Central memory CD4-positive, alpha-beta T cell (primary cell): ENCODE data around the gene ZNF835.
"Not testable (repeated sequence)": the region's sequence is repeated elsewhere in the genome, so short reads cannot be mapped to it uniquely, and the experiment has no call there.

Experiments
- DNase-seq: peaks from one replicate; pipeline ENCODE4 v3.0.0; 2022
- total RNA-seq, 3 experiments: gene quantifications; one replicate each; lab custom pipeline; 2026; lab: John Stamatoyannopoulos, UW

The ZNF835 gene
- 0.58 to 6.3 (median 2.1) reads per million in 3 experiments for total RNA-seq

DNA sequence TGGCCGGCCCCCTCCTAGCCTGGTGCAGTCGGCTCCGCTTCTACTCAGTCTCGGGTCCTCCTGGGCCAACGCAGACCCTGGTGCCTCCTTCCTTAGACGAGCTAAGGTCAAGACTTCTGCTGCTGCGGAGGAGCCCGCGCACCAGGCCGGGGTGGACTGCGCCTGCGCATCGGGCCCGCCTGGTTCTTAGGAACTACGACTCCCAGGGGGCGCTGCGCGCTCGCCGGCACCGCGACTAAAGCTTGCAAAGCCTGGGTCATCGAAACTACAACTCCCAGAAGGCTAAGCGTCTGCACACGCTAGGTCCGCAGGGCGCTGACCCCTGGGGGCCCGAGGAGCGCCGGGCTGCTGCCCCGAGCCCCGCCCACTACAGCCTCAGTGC lies at the start of gene ZNF835:
Gene ZNF835 (minus strand): TSS at position 145 of the 382 bp plus-strand sequence. CDS start 6,559 bp downstream, outside the sequence.
- DNase-seq, result peak; percentile 76

DNA sequence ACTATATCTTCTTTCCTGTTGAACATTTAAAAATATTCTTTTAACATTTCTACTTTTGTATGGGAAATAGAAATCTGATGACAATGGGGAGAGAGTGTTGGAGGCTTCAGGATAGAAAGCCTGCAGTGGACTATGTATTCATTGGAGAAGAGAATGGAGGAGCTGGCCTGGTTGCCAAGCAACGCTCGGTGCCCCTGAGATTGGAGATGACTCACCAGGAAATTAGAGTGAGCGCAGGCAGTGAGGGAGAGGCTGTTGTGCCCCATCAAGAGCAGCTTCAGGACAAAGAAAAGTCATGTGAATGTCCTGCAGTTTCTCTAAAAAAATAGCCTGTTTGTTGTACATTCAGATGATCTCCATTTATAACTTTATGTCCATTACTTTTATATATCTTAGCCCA lies 48.7 kb upstream of the ZNF835 start:
- DNase-seq, result no peak

DNA sequence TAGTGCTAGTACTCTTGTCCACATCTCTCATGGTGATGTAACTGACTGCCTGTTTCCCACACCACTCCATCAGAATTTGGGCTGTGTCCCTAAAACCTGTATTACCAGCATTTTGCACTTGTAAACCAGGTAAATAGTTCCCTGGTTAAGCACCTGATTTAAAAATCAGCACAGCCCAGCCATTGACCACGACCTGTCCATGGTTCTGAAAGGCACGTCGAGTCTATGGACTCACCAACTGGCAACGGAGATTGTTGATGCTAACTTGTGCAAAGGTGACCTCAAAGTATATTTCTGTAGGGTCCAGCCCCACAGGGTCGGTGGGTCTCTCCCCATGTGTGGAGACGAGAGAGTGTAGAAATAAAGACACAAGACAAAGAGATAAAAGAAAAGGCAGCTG lies 46.7 kb upstream of the ZNF835 start:
- DNase-seq, result no peak

DNA sequence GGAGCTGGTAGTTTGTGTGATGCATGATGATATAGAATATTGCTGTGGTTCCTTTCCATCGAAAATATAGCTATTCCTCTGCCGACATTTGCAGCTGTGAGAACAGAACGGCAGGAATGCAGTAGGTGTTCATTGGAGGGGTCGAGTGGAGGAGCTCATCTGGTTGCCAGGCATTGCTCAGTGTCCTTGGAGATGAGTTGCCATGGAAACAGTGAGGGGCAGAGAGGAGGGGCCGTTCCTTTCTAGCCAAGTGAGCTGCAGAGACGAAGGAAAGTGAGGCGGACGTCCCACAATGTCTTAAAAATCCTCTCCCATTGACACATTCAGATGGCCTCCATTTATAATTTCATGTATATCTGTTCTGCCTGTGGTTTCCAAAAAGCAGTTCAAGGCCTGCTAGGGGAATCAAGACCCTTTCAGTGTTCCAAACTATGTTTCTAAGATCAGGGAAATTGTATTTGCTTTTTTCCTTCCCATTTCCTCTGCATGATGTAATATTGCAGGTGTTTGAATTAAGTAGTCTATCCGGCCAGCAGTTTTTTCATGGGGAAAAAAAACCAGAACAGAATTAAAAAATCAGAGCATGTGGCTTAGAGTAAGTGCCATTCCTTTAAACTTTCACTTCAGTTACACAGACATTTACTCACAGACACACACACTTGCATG lies 41.2 kb upstream of the ZNF835 start:
- no peak for DNase-seq

DNA sequence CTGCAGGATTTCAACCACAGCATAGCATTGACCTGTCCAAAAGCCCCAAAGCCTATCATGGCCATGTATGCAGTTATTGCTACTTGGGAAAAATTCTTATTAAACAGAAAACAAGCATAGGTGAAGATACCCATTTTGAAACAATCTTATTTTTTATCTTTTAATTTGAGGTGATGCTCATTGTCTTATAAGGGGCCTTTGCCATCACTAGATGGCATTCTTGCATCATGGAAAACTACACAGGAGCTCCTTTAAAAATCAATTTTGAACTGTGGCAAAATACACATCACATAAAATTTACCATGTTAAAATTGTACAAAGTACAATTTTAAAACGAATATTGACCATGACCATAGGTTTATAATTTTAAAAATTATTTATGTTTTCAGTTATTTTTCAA lies 38.9 kb upstream of the ZNF835 start:
- DNase-seq, result no peak

DNA sequence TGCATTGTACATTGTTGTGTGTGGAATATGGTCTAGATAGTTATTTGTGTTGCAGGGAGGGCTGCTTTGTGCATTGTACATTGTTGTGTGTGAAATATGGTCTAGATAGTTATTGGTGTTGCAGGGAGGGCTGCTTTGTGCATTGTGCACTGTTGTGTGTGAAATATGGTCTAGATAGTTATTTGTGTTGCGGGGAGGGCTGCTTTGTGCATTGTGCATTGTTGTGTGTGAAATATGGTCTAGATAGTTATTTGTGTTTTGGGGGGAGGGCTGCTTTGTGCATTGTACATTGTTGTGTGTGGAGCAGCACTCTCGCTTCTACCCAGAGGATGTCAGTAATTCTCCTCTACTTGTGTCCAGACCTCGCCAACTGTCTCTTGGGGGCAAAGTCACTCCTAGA lies 36.3 kb upstream of the ZNF835 start:
- no peak for DNase-seq

DNA sequence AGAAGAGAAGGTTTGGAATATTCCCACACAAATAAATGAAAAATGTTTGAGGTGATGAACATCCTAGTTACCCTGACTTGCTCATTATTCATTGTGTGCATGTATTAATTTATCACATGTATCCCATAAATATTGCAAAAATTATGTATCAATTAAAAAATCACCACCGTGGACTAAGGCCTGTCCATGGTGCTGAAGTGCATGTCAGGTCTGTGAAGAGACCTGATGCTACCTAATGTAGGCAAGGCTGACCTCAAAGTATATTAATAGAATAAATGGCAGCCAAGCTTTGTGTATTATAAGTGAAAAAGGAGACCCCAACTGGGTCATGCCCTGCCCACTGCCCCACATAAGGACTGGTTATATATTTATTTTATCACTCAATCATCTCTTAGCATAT lies 34.4 kb upstream of the ZNF835 start:
- DNase-seq, result no peak

DNA sequence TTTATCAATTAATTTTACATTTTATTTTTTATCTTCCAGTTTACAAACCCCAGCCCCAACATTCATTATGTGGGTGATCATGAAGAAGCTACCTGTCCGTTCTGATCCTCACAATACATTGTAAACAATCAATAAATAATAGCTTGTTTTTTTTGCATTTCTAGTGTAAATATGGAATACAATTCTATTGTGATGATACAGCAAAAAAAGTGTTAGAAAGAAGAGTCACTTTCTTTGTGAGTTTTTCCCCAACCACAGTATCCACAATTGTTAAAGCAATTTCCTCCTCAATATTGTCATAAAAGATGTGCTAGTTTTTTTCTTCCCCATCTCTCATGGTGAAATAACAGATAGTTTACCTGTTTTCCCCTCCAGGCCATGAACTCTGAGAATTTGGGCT lies 30.3 kb upstream of the ZNF835 start:
- DNase-seq, result no peak

DNA sequence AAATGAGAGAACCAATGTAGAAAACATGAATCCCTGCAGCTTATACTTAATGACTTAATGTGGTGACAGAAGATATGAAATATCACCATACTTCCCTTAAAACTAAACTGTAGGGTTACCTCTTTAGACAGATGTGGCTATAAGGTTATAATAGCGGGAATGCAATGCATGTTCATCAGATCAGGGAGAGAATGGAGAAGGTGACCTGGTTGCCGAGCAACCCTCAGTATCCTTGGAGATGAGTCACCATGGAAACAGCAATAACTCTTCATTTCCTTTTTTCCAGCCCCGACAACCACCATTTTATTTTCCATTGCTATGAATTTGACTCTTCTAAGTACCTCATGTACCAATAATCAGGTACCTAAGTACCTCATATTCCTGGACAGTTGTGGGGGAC lies 28.0 kb upstream of the ZNF835 start:
- no peak for DNase-seq

DNA sequence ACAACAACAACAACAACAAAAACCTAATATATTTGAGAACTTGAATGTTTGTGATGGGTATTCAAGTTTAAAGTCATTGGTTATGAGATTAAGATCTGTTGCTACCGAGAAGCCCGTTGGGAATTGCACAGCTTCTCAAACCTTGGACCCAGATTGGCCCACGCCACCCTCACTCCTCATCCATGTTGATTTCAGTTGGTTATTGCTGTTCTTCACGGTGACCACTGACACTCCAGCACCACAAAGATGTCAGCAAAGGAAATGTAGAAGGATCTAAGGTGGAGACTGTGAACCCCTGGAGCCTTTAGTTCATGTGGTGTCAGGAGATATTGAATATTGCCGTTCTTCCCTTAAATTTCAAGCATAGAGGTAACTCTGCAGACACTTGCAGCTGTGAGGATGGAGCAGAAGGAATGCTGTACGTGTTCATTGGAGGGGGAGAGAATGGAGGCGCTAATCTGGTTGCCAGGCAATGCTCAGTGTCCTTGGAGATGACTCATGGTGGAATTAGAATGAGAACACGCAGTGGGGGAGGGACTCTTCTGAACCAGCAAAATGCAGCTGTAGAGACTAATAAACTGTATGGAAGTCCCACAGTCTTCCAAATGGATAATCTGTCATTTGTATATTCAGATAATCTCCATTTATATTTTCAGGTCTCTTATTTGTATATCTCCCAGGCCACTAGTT lies 20.8 kb upstream of the ZNF835 start:
- DNase-seq, result no peak

DNA sequence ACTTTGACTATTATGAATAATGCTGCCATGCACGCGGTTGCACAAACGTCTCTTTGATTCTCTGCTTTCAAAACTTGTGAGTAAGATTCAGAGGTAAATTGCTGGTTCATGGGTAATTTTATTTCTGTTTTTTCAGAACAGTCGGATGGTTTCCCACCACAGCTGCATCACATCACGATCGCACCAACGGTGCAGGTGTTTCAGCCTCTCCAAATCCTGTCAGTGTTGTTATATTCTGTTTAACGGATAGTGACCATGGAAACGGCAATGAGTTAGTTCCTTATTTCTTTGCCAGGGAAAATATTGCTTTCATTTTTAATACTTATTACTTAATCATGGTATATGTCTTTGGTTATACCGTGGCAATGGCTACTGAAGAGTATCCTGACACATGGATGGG lies 19.1 kb upstream of the ZNF835 start:
- no peak for DNase-seq

DNA sequence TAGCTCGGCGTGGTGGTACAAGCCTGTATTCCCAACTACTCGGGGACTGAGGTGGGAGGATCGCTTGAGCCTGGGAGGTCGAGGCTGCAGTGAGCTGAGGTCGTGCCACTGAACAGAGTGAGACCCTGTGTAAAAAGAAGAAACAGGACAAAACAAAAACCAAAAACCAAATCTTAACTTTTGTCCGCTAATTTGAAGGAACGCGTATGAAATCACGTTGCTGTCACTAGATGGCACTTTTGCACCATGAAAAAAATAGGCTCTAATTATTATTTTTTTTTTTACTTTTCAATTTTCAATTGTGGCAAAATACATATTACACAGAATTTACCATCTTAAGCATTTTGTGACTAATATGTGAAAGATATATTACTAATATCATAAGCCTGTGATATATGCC lies 17.6 kb upstream of the ZNF835 start:
- no peak for DNase-seq

DNA sequence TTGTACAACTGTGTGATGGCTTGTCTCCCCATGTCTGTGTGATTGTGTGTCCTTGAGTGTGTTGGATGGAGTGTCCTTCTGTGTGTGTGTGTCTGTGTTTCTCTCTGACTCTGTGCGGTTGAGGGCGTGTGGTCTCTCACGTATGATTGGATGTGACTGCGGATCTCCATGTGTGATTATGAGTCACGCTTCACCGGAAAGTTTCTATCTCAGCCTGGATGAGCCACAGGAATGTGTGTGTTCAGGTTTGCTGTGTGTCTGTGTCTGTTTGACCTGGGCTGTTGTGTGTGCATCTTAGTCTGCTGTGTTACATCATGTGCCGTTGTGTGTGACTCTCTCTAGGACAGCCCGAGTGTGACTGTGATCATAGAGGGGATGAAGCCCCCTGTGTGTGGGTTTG lies 15.5 kb upstream of the ZNF835 start:
- DNase-seq, result no peak

DNA sequence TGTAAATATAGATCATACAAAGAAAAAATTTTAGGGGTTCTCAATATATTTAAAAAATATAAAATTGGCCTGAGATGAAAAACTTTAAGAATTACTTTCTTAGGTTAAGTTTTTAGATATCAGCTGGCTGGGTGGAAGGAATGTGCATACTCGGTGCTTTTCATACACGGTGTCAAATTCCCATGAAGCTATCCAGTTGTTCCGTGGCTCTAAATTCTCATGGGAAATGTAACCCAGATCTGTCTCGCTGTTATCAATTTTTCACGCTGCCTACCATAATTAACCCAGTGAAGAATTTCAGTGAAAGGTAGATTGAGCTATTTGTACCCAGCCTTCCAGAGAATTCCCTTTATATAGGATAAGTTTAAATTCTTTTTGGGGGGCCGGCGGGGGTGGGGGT lies 11.6 kb upstream of the ZNF835 start:
- no peak for DNase-seq

DNA sequence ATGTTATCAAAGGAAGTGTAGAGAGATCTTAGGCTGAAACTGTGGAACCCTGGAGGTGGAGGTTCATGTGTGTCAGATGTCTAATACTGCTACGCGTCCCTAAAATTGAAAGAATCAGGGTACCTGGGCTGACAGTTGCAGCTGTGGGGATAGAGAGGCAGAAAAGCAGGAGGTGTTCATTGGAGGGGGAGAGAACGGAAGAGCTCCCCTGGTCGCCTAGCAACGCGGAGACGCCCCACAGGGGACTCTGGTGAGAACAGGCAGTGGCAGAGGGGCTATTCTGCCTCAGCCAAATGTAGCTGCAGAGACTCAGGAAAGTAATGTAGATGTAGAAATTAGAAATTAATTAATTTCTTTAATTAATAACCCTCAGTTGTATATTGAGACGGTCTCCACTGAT lies 10.1 kb upstream of the ZNF835 start:
- no peak for DNase-seq

DNA sequence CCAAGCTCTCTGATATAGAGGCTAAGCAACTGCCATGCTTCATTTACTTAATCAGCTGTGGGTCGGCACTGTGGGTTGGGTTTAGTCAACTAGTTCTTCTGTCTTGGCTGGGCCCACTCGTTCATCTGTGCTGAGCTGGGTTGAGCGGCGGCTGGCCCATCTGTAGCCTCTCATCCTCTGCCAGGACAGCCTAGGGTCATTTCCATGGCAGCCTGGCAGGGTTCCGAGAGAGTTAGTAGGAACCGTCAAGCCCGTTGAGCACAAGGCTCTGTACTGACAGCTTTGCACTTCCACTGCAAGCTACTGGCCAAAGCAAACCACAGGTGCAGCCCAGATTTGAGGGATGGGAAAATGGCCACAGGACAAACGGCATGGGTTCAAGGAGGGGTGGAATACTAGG lies 6.6 kb upstream of the ZNF835 start:
- DNase-seq, result no peak

DNA sequence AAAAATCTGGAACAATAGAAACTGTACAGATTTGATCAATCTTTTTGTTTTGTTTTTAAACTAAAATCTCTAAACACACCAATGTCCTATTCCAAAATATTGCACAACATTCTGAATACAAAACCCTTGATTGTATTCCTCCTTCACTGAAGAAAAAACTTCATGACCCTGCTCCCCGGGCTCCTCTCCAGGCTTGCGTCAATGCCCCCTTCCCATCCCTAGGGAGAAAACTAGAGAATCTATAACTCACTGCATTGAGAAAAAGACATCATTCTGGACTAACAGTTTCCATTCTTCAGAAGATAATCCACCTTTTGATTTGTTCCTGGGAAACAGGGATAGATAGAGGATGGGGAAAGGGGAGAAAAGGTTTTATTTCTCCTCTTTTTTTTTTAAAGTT lies 1.1 kb upstream of the ZNF835 start:
- not testable (repeated sequence) for DNase-seq

DNA sequence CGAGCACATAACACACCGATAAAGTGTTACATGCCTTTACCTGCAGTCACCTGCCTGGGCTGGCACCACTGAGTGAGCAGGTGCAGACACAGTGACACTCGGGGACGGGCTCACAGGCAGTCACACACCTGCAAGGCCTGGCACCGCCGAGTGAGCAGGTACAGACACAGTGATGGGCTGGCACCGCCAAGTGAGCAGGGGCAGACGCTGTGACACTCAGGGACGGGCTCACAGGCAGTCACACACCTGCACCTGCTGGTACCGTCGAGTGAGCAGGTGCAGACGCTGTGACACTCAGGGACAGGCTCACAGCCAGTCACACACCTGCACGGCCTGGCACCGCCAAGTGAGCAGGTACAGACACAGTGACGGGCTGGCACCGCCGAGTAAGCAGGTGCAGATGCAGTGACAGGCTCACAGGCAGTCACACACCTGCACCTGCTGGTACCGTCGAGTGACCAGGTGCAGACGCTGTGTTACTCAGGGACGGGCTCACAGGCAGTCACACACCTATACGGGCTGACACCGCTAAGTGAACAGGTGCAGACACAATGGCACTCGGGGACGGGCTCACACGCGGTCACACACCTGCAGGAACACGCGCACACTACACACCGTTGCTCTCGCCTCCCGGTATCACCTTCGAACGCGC lies 470 bp downstream of the ZNF835 start:
- no peak for DNase-seq

DNA sequence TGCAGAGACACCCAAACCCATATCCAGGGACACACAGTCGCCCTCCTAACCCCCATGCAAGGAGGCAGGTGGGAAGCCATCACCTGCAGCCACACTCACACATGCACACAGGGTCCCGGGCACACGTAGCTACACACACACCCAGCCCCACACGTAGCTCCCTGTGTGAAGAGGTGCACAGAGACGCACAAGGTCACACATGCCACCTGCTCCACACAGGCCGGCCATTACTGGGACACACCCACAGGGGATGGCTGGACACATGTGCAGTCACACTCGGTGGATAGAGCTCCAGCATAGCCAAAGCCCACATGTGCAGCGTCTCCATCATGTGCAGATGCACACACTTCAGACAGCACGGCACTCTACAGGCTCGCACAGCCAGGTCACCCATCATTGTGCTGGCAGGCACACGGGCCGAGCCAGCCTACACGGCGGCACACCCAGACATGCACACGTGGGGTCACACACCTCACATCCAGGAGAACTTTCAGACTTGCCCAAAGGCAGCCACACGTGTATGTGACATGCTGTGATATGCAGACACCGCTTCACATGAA lies 1.1 kb downstream of the ZNF835 start:
- DNase-seq, result no peak

DNA sequence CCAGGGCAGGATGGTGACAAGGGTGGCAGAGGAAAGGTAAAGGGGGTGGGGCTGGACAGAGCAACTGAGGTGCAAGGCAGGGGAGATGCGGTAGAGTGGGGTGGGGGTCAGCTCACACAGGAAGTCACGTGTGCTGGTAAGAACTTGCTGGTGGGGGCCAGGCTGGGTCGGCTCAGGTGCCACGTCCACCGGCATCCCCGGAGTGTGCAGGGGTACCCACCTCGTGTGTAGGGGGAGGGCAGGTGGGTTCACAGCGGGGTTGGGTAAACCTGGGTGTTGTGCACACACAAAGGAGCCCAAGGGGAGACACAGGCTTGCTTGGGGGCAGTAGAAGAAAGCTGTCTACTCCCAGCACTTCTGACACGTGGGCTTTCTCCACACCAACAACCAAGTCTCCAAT lies 2.9 kb downstream of the ZNF835 start:
- DNase-seq, result no peak

DNA sequence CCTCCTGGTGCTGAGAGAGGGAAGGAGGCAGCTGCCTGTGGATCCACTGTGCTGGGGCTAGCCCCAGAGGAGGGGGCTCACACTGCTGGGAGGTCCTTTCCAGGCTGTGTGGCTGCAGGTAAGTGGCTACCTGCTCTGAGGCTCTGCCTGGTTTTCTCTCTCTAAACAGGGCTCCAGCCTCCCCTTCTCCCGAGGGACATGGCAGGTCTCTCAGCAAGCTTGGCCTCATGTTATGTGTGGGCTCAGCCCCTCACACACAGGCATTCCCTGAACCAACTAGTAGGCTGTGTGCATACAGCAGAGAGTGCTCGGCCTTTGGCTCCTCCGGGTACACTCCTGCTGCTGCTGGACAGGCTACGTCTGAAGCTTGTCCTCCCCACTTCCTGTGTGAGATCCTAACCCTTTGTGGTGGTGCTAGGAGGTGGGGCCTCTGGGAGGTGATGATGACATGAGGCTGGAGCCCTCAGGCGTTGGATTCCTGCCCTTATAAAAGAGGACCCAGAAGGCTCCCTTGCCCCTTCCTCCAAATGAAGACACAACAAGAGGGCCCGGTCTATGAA lies 4.2 kb downstream of the ZNF835 start:
- no peak for DNase-seq

DNA sequence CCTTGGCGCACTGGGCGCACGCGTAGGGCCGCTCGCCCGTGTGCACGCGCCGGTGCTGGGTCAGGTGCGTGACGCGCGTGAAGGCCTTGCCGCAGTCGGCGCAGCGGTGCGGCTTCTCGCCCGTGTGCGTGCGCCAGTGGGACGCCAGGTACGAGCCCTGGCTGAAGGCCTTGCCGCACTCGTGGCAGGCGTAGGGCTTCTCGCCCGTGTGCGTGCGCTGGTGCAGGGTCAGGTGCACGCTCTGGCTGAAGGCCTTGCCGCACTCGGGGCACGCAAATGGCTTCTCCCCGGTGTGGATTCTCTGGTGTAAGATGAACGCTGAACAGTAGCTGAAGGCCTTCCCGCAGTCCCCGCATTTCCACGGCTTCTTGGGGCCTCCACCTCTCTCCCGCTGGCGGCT lies 7.0 kb downstream of the ZNF835 start:
- no peak for DNase-seq

DNA sequence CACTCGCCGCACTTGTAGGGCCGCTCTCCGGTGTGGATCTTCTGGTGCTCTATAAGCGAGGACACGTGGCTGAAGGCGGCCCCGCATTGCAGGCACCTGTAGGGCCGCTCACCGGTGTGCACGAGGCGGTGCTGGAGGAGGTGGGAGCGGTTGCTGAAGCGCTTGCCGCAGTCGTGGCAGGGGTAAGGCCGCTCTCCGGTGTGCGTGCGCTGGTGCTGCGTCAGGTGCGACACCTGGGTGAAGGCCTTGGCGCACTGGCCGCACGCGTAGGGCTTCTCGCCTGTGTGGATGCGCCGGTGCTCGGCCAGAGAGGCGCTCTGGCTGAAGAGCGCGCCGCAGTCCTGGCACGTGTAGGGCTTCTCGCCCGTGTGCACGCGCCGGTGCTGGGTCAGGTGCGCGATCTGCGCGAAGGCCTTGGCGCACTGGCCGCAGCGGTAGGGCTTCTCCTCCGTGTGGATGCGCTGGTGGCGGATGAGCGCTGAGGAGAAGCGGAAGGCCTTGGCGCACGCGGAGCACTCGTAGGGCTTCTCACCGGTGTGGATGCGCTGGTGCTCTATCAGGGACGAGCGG lies 7.5 kb downstream of the ZNF835 start:
- DNase-seq, result no peak
